Liver (tissue), 9 donors: Measurements from ENCODE around the gene STK39. TPM values are rescaled to one million over a fixed set of nuclear protein-coding genes. Genes with fewer than 3 reads are reported as not detected.

Experiments
- DNase-seq: peaks from one replicate; pipeline ENCODE4 v3.0.0-alpha.2; 2017; ENCODE audit warnings: low spot score
- H3K27ac ChIP-seq, 2 donors: one replicate each; pipeline ENCODE4 v1.7.0; 2013; ENCODE audit warnings: inconsistent platforms in 2 of 2, low read length in 2 of 2, control low read depth in 1 of 2, low read depth in 1 of 2, mild to moderate bottlenecking in 1 of 2
- H3K27me3 ChIP-seq, 4 donors: one replicate each; pipeline versions ENCODE4 v1.6.1 to v1.7.0; 2013; ENCODE audit warnings: low read length in 3 of 4, inconsistent platforms in 1 of 4, mild to moderate bottlenecking in 1 of 4, moderate library complexity in 1 of 4; ENCODE audit not compliant: control insufficient read depth in 4 of 4, insufficient read depth in 4 of 4
- H3K36me3 ChIP-seq, 4 donors: one replicate each; pipeline versions ENCODE4 v1.6.1 to v1.7.0; 2013; ENCODE audit warnings: low read length in 3 of 4, mild to moderate bottlenecking in 3 of 4, low read depth in 1 of 4, moderate library complexity in 1 of 4; ENCODE audit not compliant: control insufficient read depth in 4 of 4, insufficient read depth in 3 of 4
- H3K4me1 ChIP-seq, 4 donors: one replicate each; pipeline versions ENCODE4 v1.6.1 to v1.7.0; 2013; ENCODE audit warnings: low read length in 3 of 4, mild to moderate bottlenecking in 3 of 4, moderate library complexity in 1 of 4; ENCODE audit not compliant: control insufficient read depth in 4 of 4, insufficient read depth in 4 of 4
- H3K4me3 ChIP-seq, 3 donors: one replicate each; pipeline versions ENCODE4 v1.6.1 to v1.7.0; 2013; ENCODE audit warnings: low read length in 3 of 3, control low read depth in 1 of 3, low read depth in 1 of 3, mild to moderate bottlenecking in 1 of 3
- H3K9ac ChIP-seq, 2 donors: one replicate each; pipeline ENCODE4 v1.7.0; 2013; ENCODE audit warnings: low read length in 2 of 2, mild to moderate bottlenecking in 2 of 2, moderate library complexity in 2 of 2, control low read depth in 1 of 2, low read depth in 1 of 2
- H3K9me3 ChIP-seq, 4 donors: one replicate each; pipeline versions ENCODE4 v1.6.1 to v1.7.0; 2013; ENCODE audit warnings: low read length in 3 of 4; ENCODE audit not compliant: control insufficient read depth in 4 of 4
- ATF3 ChIP-seq: IDR thresholded peaks from 2 replicates; pipeline ENCODE4 v1.6.1; 2016; ENCODE audit warnings: antibody characterized with exemption
- CTCF ChIP-seq: fragments of 150-350 bp; IDR thresholded peaks from 2 replicates; pipeline ENCODE4 v1.5.1; 2017; ENCODE audit warnings: improper control_type of control experiment, low read depth, low read length; ENCODE audit not compliant: missing input control
- EGR1 ChIP-seq, 2 donors: IDR thresholded peaks; 2 replicates each; pipeline ENCODE4 v1.6.1; 2016 to 2018; ENCODE audit warnings: antibody characterized with exemption in 2 of 2, low read depth in 2 of 2
- FOXA1 ChIP-seq: IDR thresholded peaks from 2 replicates; pipeline ENCODE4 v1.6.1; 2016; ENCODE audit warnings: antibody characterized with exemption
- FOXA2 ChIP-seq: IDR thresholded peaks from 2 replicates; pipeline ENCODE4 v1.6.1; 2016; ENCODE audit warnings: antibody characterized with exemption
- HNF4G ChIP-seq: IDR thresholded peaks from 2 replicates; pipeline ENCODE4 v1.6.1; 2016; ENCODE audit warnings: antibody characterized with exemption
- JUND ChIP-seq, 2 donors: IDR thresholded peaks; 2 replicates each; pipeline ENCODE4 v1.6.1; 2016; ENCODE audit warnings: antibody characterized with exemption in 2 of 2
- MAX ChIP-seq: IDR thresholded peaks from 2 replicates; pipeline ENCODE4 v1.6.1; 2016; ENCODE audit warnings: antibody characterized with exemption
- NR2F2 ChIP-seq: IDR thresholded peaks from 2 replicates; pipeline ENCODE4 v1.6.1; 2016; ENCODE audit warnings: antibody characterized with exemption
- RAD21 ChIP-seq, 2 donors: IDR thresholded peaks; 2 replicates each; pipeline ENCODE4 v1.6.1; 2016; ENCODE audit warnings: antibody characterized with exemption in 2 of 2, mild to moderate bottlenecking in 2 of 2
- REST ChIP-seq: IDR thresholded peaks from 2 replicates; pipeline ENCODE4 v1.6.1; 2016; ENCODE audit warnings: antibody characterized with exemption, mild to moderate bottlenecking
- RXRA ChIP-seq, 2 donors: IDR thresholded peaks; 2 replicates each; pipeline ENCODE4 v1.6.1; 2017 to 2018; ENCODE audit warnings: antibody characterized with exemption in 2 of 2, mild to moderate bottlenecking in 1 of 2
- SP1 ChIP-seq: IDR thresholded peaks from 2 replicates; pipeline ENCODE4 v1.6.1; 2018; ENCODE audit warnings: antibody characterized with exemption, mild to moderate bottlenecking
- TAF1 ChIP-seq: conservative IDR thresholded peaks from 2 replicates; pipeline ENCODE4 v1.6.1; 2016; ENCODE audit warnings: antibody characterized with exemption, mild to moderate bottlenecking
- YY1 ChIP-seq: IDR thresholded peaks from 2 replicates; pipeline ENCODE4 v1.6.1; 2016; ENCODE audit warnings: antibody characterized with exemption, mild to moderate bottlenecking
- ZBTB33 ChIP-seq: IDR thresholded peaks from 2 replicates; pipeline ENCODE4 v1.6.1; 2016; ENCODE audit warnings: antibody characterized with exemption
- WGBS: extraction: QIAGEN DNeasy Blood & Tissue Kit; methylation state at CpG from one replicate; pipeline ENCODE4 v1.1.7; 2013; 5-methylcytosine and 5-hydroxymethylcytosine counted together
- polyA plus RNA-seq, 2 donors: library from polyadenylated mRNA; stranded (reverse) in 1 of 2; unstranded in 1 of 2; fragments of 200-250 nt in 1 of 2; fragments of >200 nt in 1 of 2; fragmentation: Nextera tagmentation in 1 of 2; extraction: Ambion mirVana in 1 of 2; gene quantifications; one replicate each; pipeline versions ENCODE4 v1.2.1 to v1.2.3, GENCODE V29; 2013 to 2015
- total RNA-seq, 2 donors: library from RNA; depleted of rRNA; stranded (reverse); fragments of >200 nt; gene quantifications; one replicate each; pipeline ENCODE4 v1.2.3, GENCODE V29; 2014
- donor health status: healthy.
- donor health status: healthy.
- donor health status: healthy.
- donor health status: healthy.
- donor health status: healthy.

The STK39 gene
- total and polyA plus RNA-seq, 4 donors, result 0.29 to 1.8 (median 0.73) TPM

GRCh38 chr2:167954495-167954894 is 292.9 kb downstream of the STK39 start:
- Histone ChIP-seq H3K27me3 (no peaks in the 10 kb centered on the region), H3K27ac (no peak overlapping the region), H3K36me3 (no peaks in the 10 kb centered on the region), H3K9ac (no peak overlapping the region), H3K9me3 (no peaks in the 10 kb centered on the region), H3K4me3 (no peak overlapping the region), H3K4me1 (no peaks in the 10 kb centered on the region)
- no peak for DNase-seq
- WGBS, result 77% methylated on average over 2 of the region's 2 CpGs
- TF ChIP-seq EGR1 (IDR thresholded peaks at IDR 0.05; ENCODE audit: low read depth in 2 of 2) (no peak), FOXA2 (no peak), YY1 (no peak), RXRA (IDR thresholded peaks at IDR 0.05) (no peak), ATF3 (no peak), REST (no peak), FOXA1 (no peak), TAF1 (no peak), HNF4G (no peak), NR2F2 (no peak)

- H3K27ac ChIP-seq, result no peak overlapping the region
- 89% methylated on average over 3 of the region's 3 CpGs for WGBS
Observed at GRCh38 chr2:167953776-167954175, 293.6 kb downstream of the STK39 start.

GRCh38 chr2:167950571-167950970 is 296.8 kb downstream of the STK39 start:
- DNase-seq, result no peak
- Histone ChIP-seq H3K9me3 (no peaks in the 10 kb centered on the region), H3K27ac (no peak overlapping the region), H3K4me1 (no peaks in the 10 kb centered on the region), H3K36me3 (no peaks in the 10 kb centered on the region), H3K27me3 (no peaks in the 10 kb centered on the region), H3K4me3 (no peak overlapping the region), H3K9ac (no peak overlapping the region)
- TF ChIP-seq NR2F2 (no peak), HNF4G (no peak), RAD21 (IDR thresholded peaks at IDR 0.05) (no peak), ATF3 (no peak), TAF1 (no peak), EGR1 (IDR thresholded peaks at IDR 0.05; ENCODE audit: low read depth in 2 of 2) (no peak), FOXA2 (no peak), SP1 (no peak), CTCF (no peak), ZBTB33 (no peak), RXRA (IDR thresholded peaks at IDR 0.05) (no peak), REST (no peak), MAX (no peak)
- 98% methylated on average over 2 of the region's 2 CpGs for WGBS

More at GRCh38 chr2:167953776-167954175, 293.6 kb downstream of the STK39 start:
- no peak for DNase-seq
- Histone ChIP-seq H3K9me3 (no peaks in the 10 kb centered on the region), H3K4me3 (no peak overlapping the region), H3K36me3 (no peaks in the 10 kb centered on the region), H3K27me3 (no peaks in the 10 kb centered on the region), H3K4me1 (no peaks in the 10 kb centered on the region), H3K9ac (no peak overlapping the region)
- no peak for TF ChIP-seq RXRA (IDR thresholded peaks at IDR 0.05)
- TF ChIP-seq JUND (IDR thresholded peaks at IDR 0.05), result no peak
- no peak for TF ChIP-seq TAF1
